ENCODE results near the gene ITGB1BP2.

The ITGB1BP2 gene

GRCh38 chrX:71283403-71284143, 18.0 kb upstream of the ITGB1BP2 start, which contains the start of gene NONO:
Gene NONO (plus strand): TSS chrX:71283635. CDS start chrX:71290638, 7,003 bp downstream.
- Histone ChIP-seq H3K27me3 (ENCODE audit: low read depth, low read length) (no peaks in the 10 kb centered on the region), H3K4me1 (ENCODE audit: low read length) (peaks cover 16% of the 10 kb centered on the region), H3K36me3 (replicated peaks; ENCODE audit: low read depth, low read length) (peaks cover 24% of the 10 kb centered on the region), H3K4me2 (ENCODE audit: low read length) (peak within 1 kb of the TSS; percentile 92), H2AFZ (ENCODE audit: low read depth, low read length) (peak within 1 kb of the TSS; percentile 84), H3K4me3 (ENCODE audit: low read length) (peak within 1 kb of the TSS; percentile 89), H3K27ac (ENCODE audit: low read length) (peak within 1 kb of the TSS; percentile 92), H3K9ac (ENCODE audit: low read length) (peak within 1 kb of the TSS; percentile 93), H3K9me3 (ENCODE audit: insufficient read depth, low read length) (no peaks in the 10 kb centered on the region), H3K79me2 (ENCODE audit: low read length) (peaks cover 52% of the 10 kb centered on the region), H4K20me1 (ENCODE audit: insufficient read depth, low read length) (peaks cover 40% of the 10 kb centered on the region)
- TF ChIP-seq CTCF (IDR thresholded peaks at IDR 0.05; ENCODE audit: low read depth, low read length) (peak; percentile 18; the same call in 1 of the 2 replicates), EZH2phosphoT487 (IDR thresholded peaks at IDR 0.05; ENCODE audit: low read depth) (no peak)

- Histone ChIP-seq H3K4me3 (ENCODE audit: low read length) (peak overlapping the region; percentile 89), H3K36me3 (replicated peaks; ENCODE audit: low read depth, low read length) (peaks cover 35% of the 10 kb centered on the region)
Measured at GRCh38 chrX:71285929-71286328, 15.6 kb upstream of the ITGB1BP2 start.

GRCh38 chrX:71291381-71291780, 10.2 kb upstream of the ITGB1BP2 start:
- Histone ChIP-seq H3K9ac (ENCODE audit: low read length) (no peak overlapping the region), H3K9me3 (ENCODE audit: insufficient read depth, low read length) (no peaks in the 10 kb centered on the region), H2AFZ (ENCODE audit: low read depth, low read length) (no peak overlapping the region), H3K4me3 (ENCODE audit: low read length) (no peak overlapping the region), H3K79me2 (ENCODE audit: low read length) (peaks cover 76% of the 10 kb centered on the region), H3K4me2 (ENCODE audit: low read length) (no peak overlapping the region), H3K4me1 (ENCODE audit: low read length) (peaks cover 2% of the 10 kb centered on the region; the same call in 1 of the 2 replicates), H4K20me1 (ENCODE audit: insufficient read depth, low read length) (peaks cover 48% of the 10 kb centered on the region), H3K27ac (ENCODE audit: low read length) (no peak overlapping the region), H3K27me3 (ENCODE audit: low read depth, low read length) (no peaks in the 10 kb centered on the region), H3K36me3 (replicated peaks; ENCODE audit: low read depth, low read length) (peaks cover 42% of the 10 kb centered on the region)
- TF ChIP-seq CTCF (IDR thresholded peaks at IDR 0.05; ENCODE audit: low read depth, low read length) (no peak), EZH2phosphoT487 (IDR thresholded peaks at IDR 0.05; ENCODE audit: low read depth) (no peak)

More at GRCh38 chrX:71285929-71286328, 15.6 kb upstream of the ITGB1BP2 start:
- Histone ChIP-seq H3K9ac (ENCODE audit: low read length) (peak overlapping the region; percentile 93), H4K20me1 (ENCODE audit: insufficient read depth, low read length) (peaks cover 61% of the 10 kb centered on the region), H2AFZ (ENCODE audit: low read depth, low read length) (no peak overlapping the region), H3K79me2 (ENCODE audit: low read length) (peaks cover 75% of the 10 kb centered on the region), H3K27me3 (ENCODE audit: low read depth, low read length) (no peaks in the 10 kb centered on the region), H3K9me3 (ENCODE audit: insufficient read depth, low read length) (no peaks in the 10 kb centered on the region), H3K4me1 (ENCODE audit: low read length) (peaks cover 16% of the 10 kb centered on the region), H3K4me2 (ENCODE audit: low read length) (peak overlapping the region; percentile 92), H3K27ac (ENCODE audit: low read length) (no peak overlapping the region)
- no peak for TF ChIP-seq EZH2phosphoT487 (IDR thresholded peaks at IDR 0.05; ENCODE audit: low read depth)
- no peak for TF ChIP-seq CTCF (IDR thresholded peaks at IDR 0.05; ENCODE audit: low read depth, low read length)

- Histone ChIP-seq H3K9me3 (ENCODE audit: insufficient read depth, low read length) (no peaks in the 10 kb centered on the region), H2AFZ (ENCODE audit: low read depth, low read length) (no peak overlapping the region), H3K4me3 (ENCODE audit: low read length) (no peak overlapping the region), H3K79me2 (ENCODE audit: low read length) (peaks cover 65% of the 10 kb centered on the region), H3K9ac (ENCODE audit: low read length) (no peak overlapping the region), H3K4me1 (ENCODE audit: low read length) (no peaks in the 10 kb centered on the region), H3K27ac (ENCODE audit: low read length) (no peak overlapping the region), H3K27me3 (ENCODE audit: low read depth, low read length) (no peaks in the 10 kb centered on the region), H3K36me3 (replicated peaks; ENCODE audit: low read depth, low read length) (peaks cover 51% of the 10 kb centered on the region), H4K20me1 (ENCODE audit: insufficient read depth, low read length) (peaks cover 38% of the 10 kb centered on the region), H3K4me2 (ENCODE audit: low read length) (no peak overlapping the region)
- TF ChIP-seq EZH2phosphoT487 (IDR thresholded peaks at IDR 0.05; ENCODE audit: low read depth) (no peak), CTCF (IDR thresholded peaks at IDR 0.05; ENCODE audit: low read depth, low read length) (no peak)
Measured at GRCh38 chrX:71292669-71293365, 8.7 kb upstream of the ITGB1BP2 start.
